ENCODE data around the gene PINK1.
"Not testable (repeated sequence)": the region's sequence is repeated elsewhere in the genome, so short reads cannot be mapped to it uniquely, and the experiment has no call there.

PINK1 gene

GRCh38 chr1:20633190-20634064, at the start of gene PINK1:
PINK1 (plus strand) TSS chr1:20633458; CDS start chr1:20633549, 91 bp downstream.
- peak; percentile 71 for DNase-seq (ENCODE audit: low read depth)

- no peak for DNase-seq (ENCODE audit: low read depth)
Measured at GRCh38 chr1:20584890-20585289, 48.4 kb upstream of the PINK1 start.

GRCh38 chr1:20586953-20587660, 46.2 kb upstream of the PINK1 start:
- no peak for DNase-seq (ENCODE audit: low read depth)

GRCh38 chr1:20587661-20588053, 45.6 kb upstream of the PINK1 start:
- no peak for DNase-seq (ENCODE audit: low read depth)

GRCh38 chr1:20588634-20589225, 44.5 kb upstream of the PINK1 start, which contains the start of gene CDA:
CDA (plus strand) TSS chr1:20589097; CDS start chr1:20589130, 33 bp downstream.
- no peak for DNase-seq (ENCODE audit: low read depth)

- no peak for DNase-seq (ENCODE audit: low read depth)
Measured at GRCh38 chr1:20589331-20590278, 43.7 kb upstream of the PINK1 start.

GRCh38 chr1:20590306-20590777, 42.9 kb upstream of the PINK1 start:
- DNase-seq (ENCODE audit: low read depth): no peak

GRCh38 chr1:20593756-20594155, 39.5 kb upstream of the PINK1 start:
- DNase-seq (ENCODE audit: low read depth): no peak

- DNase-seq (ENCODE audit: low read depth): no peak
Measured at GRCh38 chr1:20594746-20595145, 38.5 kb upstream of the PINK1 start.

GRCh38 chr1:20596106-20596505, 37.2 kb upstream of the PINK1 start:
- no peak for DNase-seq (ENCODE audit: low read depth)

- DNase-seq (ENCODE audit: low read depth): no peak
Measured at GRCh38 chr1:20597650-20598049, 35.6 kb upstream of the PINK1 start.

- DNase-seq (ENCODE audit: low read depth): no peak
Measured at GRCh38 chr1:20600156-20600555, 33.1 kb upstream of the PINK1 start.

- no peak for DNase-seq (ENCODE audit: low read depth)
Measured at GRCh38 chr1:20601129-20601825, 32.0 kb upstream of the PINK1 start.

- DNase-seq (ENCODE audit: low read depth): no peak
Measured at GRCh38 chr1:20602851-20603450, 30.3 kb upstream of the PINK1 start.

- no peak for DNase-seq (ENCODE audit: low read depth)
Measured at GRCh38 chr1:20603504-20604464, 29.5 kb upstream of the PINK1 start.

GRCh38 chr1:20604678-20605077, 28.6 kb upstream of the PINK1 start:
- no peak for DNase-seq (ENCODE audit: low read depth)

- not testable (repeated sequence) for DNase-seq (ENCODE audit: low read depth)
Measured at GRCh38 chr1:20606801-20607570, 26.3 kb upstream of the PINK1 start.

- no peak for DNase-seq (ENCODE audit: low read depth)
Measured at GRCh38 chr1:20609541-20609940, 23.7 kb upstream of the PINK1 start.

All from stimulated activated CD8-positive, alpha-beta memory T cell treated with anti-CD3 and anti-CD28 coated beads, Interleukin-7, amount 100 ng/mL, for 24 hours (primary cell).